ENCODE measurements around the gene MRPL42. TPM values are rescaled to one million over a fixed set of nuclear protein-coding genes. Genes with fewer than 3 reads are reported as not detected.
A peak's percentile ranks its signal among the peaks of the same experiment; 100 is the strongest.
"Not testable (repeated sequence)": the region's sequence is repeated elsewhere in the genome, so short reads cannot be mapped to it uniquely, and the experiment has no call there.

The MRPL42 gene
- polyA plus RNA-seq, 1 donor (not counting 4 experiments of a cell fraction or from before 2014, with no cell fraction given): 110 TPM

DNA sequence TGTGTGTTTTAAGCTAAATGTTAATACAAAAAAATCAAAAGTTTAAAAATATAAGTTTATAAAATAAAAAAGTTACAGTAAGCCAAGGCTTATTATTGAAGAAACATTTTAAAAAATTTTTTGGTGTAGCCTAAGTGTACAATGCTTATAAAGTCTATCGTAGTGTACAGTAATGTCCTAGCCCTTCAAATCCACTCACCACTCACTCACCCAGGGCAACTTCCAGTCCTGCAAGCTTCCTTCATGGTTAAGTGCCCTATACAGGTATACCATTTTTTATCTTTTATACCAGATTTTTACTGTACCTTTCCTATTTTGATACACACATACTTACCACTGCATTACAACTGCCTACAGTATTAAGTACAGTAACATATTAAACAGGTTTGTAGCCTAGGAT, 37.5 kb upstream of the MRPL42 start:
- H3K9me1 ChIP-seq (ENCODE audit: control insufficient read depth, extremely low read depth, insufficient read depth, low read length): no peaks in the 10 kb centered on the region
- peaks cover 37% of the 10 kb centered on the region for H4K20me1 ChIP-seq (ENCODE audit: control insufficient read depth, extremely low read depth, insufficient read depth, low read length)
- peaks cover 97% of the 10 kb centered on the region for H3K79me2 ChIP-seq (ENCODE audit: control insufficient read depth, insufficient read depth, low read length)
- no peak for DNase-seq (ENCODE audit: low read depth, low spot score)
- dilution Hi-C loops (cut with MboI; ENCODE audit: extremely low pct_ligation_motif_present, low sequenced_read_pairs): no loop called here
- no peak overlapping the region for H3K4me3 ChIP-seq (ENCODE audit: control insufficient read depth in 2 of 3, extremely low read depth in 1 of 3, insufficient read depth in 2 of 3, low read depth in 1 of 3, low read length in 3 of 3)
- H3K4me2 ChIP-seq (ENCODE audit: control insufficient read depth, extremely low read depth, insufficient read depth, low read depth, low read length): no peak overlapping the region
- H3K4me1 ChIP-seq (ENCODE audit: control insufficient read depth, extremely low read depth, insufficient read depth, low read length): peaks cover 21% of the 10 kb centered on the region
- H3K9me3 ChIP-seq (ENCODE audit: control insufficient read depth, low read depth, low read length): no peaks in the 10 kb centered on the region
- FAIRE-seq: no peak
- H2AFZ ChIP-seq (ENCODE audit: control insufficient read depth, low read length): no peak overlapping the region
- H3K36me3 ChIP-seq (ENCODE audit: control insufficient read depth in 2 of 2, extremely low read depth in 1 of 2, insufficient read depth in 2 of 2, low read length in 2 of 2): no peaks in the 10 kb centered on the region
- H3K9ac ChIP-seq (ENCODE audit: control insufficient read depth, extremely low read depth, insufficient read depth, low read length): no peak overlapping the region
- H3K27me3 ChIP-seq (ENCODE audit: control insufficient read depth, extremely low read depth, insufficient read depth, low read length): no peaks in the 10 kb centered on the region
- no peak overlapping the region for H3K27ac ChIP-seq (ENCODE audit: control insufficient read depth, insufficient read depth, low read length)
- TF ChIP-seq CTCF (optimal IDR thresholded peaks at IDR 0.05 in 1 of 3, IDR thresholded peaks at IDR 0.05 in 1 of 3, conservative IDR thresholded peaks at IDR 0.05 in 1 of 3; ENCODE audit: extremely low read depth in 1 of 3, insufficient read depth in 2 of 3, low read length in 3 of 3) (no peak), EZH2 (IDR thresholded peaks at IDR 0.05; ENCODE audit: low read length) (no peak)

DNA sequence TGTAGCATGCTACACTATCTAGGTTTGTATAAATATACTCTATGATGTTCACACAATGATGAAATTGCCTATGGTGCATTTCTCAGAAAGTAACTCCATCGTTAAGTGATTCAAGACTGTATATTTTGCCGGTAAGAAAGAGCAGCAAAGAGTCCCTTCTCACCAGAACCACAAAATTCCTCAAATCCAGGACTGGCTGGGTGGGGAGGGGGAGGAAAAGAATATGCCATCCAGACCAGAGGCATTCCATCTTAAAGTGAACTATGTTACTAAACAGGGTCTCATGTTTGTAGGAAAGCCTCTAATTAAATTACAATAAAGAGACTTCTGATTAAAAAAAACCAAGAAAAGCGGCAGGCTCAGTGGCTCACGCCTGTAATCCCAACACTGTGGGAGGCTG, 37.0 kb upstream of the MRPL42 start:
- H3K9me1 ChIP-seq (ENCODE audit: control insufficient read depth, extremely low read depth, insufficient read depth, low read length): no peaks in the 10 kb centered on the region
- H3K79me2 ChIP-seq (ENCODE audit: control insufficient read depth, insufficient read depth, low read length): peaks cover 97% of the 10 kb centered on the region
- dilution Hi-C loops (cut with MboI; ENCODE audit: extremely low pct_ligation_motif_present, low sequenced_read_pairs): no loop called here
- H3K9ac ChIP-seq (ENCODE audit: control insufficient read depth, extremely low read depth, insufficient read depth, low read length): no peak overlapping the region
- H3K36me3 ChIP-seq (ENCODE audit: control insufficient read depth in 2 of 2, extremely low read depth in 1 of 2, insufficient read depth in 2 of 2, low read length in 2 of 2): no peaks in the 10 kb centered on the region
- no peaks in the 10 kb centered on the region for H3K27me3 ChIP-seq (ENCODE audit: control insufficient read depth, extremely low read depth, insufficient read depth, low read length)
- DNase-seq (ENCODE audit: low read depth, low spot score): no peak
- H3K4me2 ChIP-seq (ENCODE audit: control insufficient read depth, extremely low read depth, insufficient read depth, low read depth, low read length): no peak overlapping the region
- H3K4me1 ChIP-seq (ENCODE audit: control insufficient read depth, extremely low read depth, insufficient read depth, low read length): peaks cover 21% of the 10 kb centered on the region
- H3K9me3 ChIP-seq (ENCODE audit: control insufficient read depth, low read depth, low read length): no peaks in the 10 kb centered on the region
- no peak for FAIRE-seq
- H3K27ac ChIP-seq (ENCODE audit: control insufficient read depth, insufficient read depth, low read length): no peak overlapping the region
- TF ChIP-seq EZH2 (IDR thresholded peaks at IDR 0.05; ENCODE audit: low read length): no peak
- no peak overlapping the region for H2AFZ ChIP-seq (ENCODE audit: control insufficient read depth, low read length)
- H4K20me1 ChIP-seq (ENCODE audit: control insufficient read depth, extremely low read depth, insufficient read depth, low read length): peaks cover 37% of the 10 kb centered on the region
- H3K4me3 ChIP-seq (ENCODE audit: control insufficient read depth in 2 of 3, extremely low read depth in 1 of 3, insufficient read depth in 2 of 3, low read depth in 1 of 3, low read length in 3 of 3): no peak overlapping the region

GRCh38 chr12:93432031-93432430, 35.3 kb upstream of the MRPL42 start:
- H3K9me1 ChIP-seq (ENCODE audit: control insufficient read depth, extremely low read depth, insufficient read depth, low read length); H3K27ac ChIP-seq (ENCODE audit: control insufficient read depth, insufficient read depth, low read length); H3K36me3 ChIP-seq (ENCODE audit: control insufficient read depth in 2 of 2, extremely low read depth in 1 of 2, insufficient read depth in 2 of 2, low read length in 2 of 2); dilution Hi-C loops (cut with MboI; ENCODE audit: extremely low pct_ligation_motif_present, low sequenced_read_pairs); H3K9me3 ChIP-seq (ENCODE audit: control insufficient read depth, low read depth, low read length); FAIRE-seq; H2AFZ ChIP-seq (ENCODE audit: control insufficient read depth, low read length); DNase-seq (ENCODE audit: low read depth, low spot score); H3K27me3 ChIP-seq (ENCODE audit: control insufficient read depth, extremely low read depth, insufficient read depth, low read length); H3K4me3 ChIP-seq (ENCODE audit: control insufficient read depth in 2 of 3, extremely low read depth in 1 of 3, insufficient read depth in 2 of 3, low read depth in 1 of 3, low read length in 3 of 3); H3K9ac ChIP-seq (ENCODE audit: control insufficient read depth, extremely low read depth, insufficient read depth, low read length): not testable (repeated sequence)
- Histone ChIP-seq H4K20me1 (ENCODE audit: control insufficient read depth, extremely low read depth, insufficient read depth, low read length) (peaks cover 44% of the 10 kb centered on the region), H3K4me1 (ENCODE audit: control insufficient read depth, extremely low read depth, insufficient read depth, low read length) (peaks cover 21% of the 10 kb centered on the region), H3K4me2 (ENCODE audit: control insufficient read depth, extremely low read depth, insufficient read depth, low read depth, low read length) (peak overlapping the region; percentile 4), H3K79me2 (ENCODE audit: control insufficient read depth, insufficient read depth, low read length) (peaks cover 97% of the 10 kb centered on the region)

All from keratinocyte (primary cell).